Erythroblast (primary cell): ENCODE data around the gene ASTL.

Experiments
- DNase-seq, 2 experiments: peaks; one replicate each; lab custom pipeline; 2025; lab: John Stamatoyannopoulos, UW
- GATA1 ChIP-seq: IDR thresholded peaks from 2 replicates; pipeline ENCODE4 v1.6.1; 2011; ENCODE audit warnings: low read depth, mild to moderate bottlenecking, control low read depth, low read length, moderate library complexity
- POLR2A ChIP-seq: IDR thresholded peaks from 2 replicates; pipeline ENCODE4 v1.6.1; 2011; ENCODE audit warnings: mild to moderate bottlenecking, low read length

Gene ASTL

GRCh38 chr2:96122391-96122790 lies 15.9 kb downstream of the ASTL start:
- DNase-seq = no peak
- no peak for TF ChIP-seq GATA1

GRCh38 chr2:96121414-96121813 lies 16.9 kb downstream of the ASTL start:
- TF ChIP-seq GATA1 = no peak
- TF ChIP-seq POLR2A = no peak

GRCh38 chr2:96120991-96121390 lies 17.3 kb downstream of the ASTL start:
- TF ChIP-seq POLR2A (no peak), GATA1 (no peak)
- DNase-seq = no peak

More at GRCh38 chr2:96121414-96121813, 16.9 kb downstream of the ASTL start:
- no peak for DNase-seq

- DNase-seq = no peak
- TF ChIP-seq GATA1 (no peak), POLR2A (no peak)
Observed at GRCh38 chr2:96120091-96120720, 18.1 kb downstream of the ASTL start.

DNA sequence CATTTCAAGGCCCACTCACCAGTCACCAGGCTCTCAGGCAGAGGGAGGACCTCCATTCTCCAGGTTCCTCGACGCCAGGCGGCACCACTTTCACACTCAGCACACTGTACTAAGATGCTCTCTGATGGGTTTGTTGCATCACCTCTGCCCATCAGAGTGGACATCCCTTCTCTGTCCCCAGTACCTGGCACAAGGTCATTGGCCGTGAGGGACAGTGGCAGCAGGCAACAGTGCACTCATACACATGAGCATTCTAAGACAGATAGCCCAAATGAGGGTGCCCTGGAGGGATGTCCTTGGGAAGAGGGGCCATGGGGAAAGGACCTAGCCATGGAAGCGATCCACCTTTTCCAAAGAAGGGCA lies 18.9 kb downstream of the ASTL start:
- no peak for DNase-seq
- TF ChIP-seq POLR2A = no peak
- TF ChIP-seq GATA1 = no peak

DNA sequence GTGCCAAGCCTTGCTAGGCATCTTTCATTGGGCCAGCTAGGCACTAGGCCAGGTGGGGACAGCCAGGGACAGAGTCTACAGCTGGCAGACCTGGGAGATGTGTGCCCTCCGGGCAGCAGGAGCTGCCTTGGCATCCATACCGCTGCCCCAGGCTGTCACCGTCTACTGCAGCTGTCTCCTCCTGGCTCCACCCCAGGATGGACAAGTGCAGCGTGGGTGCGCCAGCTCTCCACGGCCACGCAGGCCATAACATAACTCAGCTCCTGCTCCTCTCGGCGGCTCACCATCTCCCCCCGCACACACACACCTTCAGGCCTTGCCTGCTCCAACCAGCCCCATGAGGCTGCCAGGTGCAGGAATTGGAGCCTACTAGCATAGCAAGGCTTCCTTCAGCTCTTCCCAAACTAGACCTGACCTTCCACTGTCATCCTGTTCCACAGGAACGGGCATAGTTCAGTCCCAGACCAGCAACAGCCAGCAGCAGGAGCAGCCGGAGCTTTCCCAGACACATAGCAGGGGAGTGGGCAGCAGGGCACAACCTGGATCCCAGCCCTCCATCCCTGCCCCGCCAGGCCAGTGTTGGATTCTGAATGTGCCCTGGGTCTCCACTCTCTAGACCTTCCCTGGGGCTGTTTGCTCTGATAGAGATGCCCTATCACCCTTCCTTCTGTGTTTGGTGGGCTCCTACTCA lies 19.5 kb downstream of the ASTL start:
- DNase-seq = no peak
- TF ChIP-seq GATA1 (no peak), POLR2A (no peak)

DNA sequence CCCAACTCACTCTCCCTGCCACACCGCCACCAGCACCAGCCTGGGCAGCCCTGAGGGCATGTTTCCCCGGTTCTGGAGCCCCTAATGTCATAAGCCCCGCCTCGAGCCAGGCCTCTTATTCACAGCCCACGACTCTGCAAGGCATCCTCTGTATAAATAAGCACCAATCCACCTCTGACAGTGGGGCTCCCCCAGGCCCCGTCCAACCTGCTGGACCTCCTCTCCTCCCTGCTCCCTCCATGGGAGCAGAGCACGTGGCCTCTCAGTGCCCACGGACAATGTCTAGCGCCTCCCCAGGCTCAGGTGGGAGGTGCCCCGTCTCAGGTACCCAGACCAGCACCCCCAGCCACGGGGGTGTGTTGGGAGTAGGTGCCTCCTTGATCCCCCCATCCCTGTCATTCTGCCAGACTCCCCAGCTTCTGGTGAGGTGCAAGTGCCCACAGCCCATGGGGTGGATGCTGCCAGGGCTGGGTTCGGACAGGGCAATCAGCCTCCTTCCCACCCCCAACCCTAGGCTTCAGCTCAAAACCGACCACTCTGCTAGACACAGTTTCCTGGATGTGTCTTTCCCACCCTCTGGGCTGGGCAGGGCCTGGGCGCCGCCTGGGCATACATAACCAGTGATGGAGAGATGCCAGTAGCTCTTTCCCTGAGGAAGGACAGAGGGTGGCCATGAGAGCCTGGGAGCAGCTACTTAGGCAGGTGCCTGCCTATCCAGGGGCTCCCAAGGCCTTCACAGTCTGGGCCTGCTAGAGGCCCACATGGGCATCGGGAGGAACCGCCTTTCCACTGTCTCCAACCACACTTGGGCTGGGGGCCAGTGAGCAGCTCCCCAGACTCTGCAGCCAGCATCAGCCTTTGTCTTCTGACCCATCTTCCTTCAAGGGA lies 20.4 kb downstream of the ASTL start:
- no peak for DNase-seq
- TF ChIP-seq POLR2A (no peak), GATA1 (no peak)

DNA sequence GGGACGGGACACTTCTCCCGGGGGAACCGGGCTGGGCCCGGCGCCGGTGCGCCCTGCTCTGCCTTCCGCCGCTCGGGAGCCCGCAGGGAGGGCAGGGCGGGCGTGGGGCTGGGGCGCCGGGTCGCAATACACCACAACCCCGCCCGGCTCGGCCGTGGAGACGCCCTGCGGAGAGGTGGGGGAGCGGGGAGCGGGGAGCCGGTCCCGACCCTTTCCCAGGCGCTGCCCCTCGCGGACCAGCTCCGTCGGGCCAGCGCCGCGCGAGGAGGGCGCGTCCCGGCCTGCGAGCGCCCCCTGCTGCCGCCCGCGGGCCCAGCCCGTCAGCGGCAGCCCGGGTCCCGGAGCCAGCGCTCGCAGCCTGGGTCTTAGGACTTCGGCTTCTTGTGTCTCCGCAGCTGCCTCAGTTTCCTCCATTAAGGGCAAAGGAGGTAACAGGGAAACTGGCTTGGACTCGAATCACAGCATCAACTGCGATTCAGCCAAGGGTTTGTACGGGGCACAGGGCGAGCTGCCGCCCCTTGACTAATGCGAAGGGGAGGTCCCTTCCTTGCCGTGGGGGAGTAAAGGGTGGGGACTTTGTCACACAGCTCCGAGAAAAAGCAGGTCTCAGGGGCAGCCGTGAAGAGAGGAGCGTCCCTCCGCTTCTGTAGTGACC lies 21.3 kb downstream of the ASTL start:
- no peak for TF ChIP-seq POLR2A
- no peak for TF ChIP-seq GATA1
- peak; percentile 44 to 73 for DNase-seq

DNA sequence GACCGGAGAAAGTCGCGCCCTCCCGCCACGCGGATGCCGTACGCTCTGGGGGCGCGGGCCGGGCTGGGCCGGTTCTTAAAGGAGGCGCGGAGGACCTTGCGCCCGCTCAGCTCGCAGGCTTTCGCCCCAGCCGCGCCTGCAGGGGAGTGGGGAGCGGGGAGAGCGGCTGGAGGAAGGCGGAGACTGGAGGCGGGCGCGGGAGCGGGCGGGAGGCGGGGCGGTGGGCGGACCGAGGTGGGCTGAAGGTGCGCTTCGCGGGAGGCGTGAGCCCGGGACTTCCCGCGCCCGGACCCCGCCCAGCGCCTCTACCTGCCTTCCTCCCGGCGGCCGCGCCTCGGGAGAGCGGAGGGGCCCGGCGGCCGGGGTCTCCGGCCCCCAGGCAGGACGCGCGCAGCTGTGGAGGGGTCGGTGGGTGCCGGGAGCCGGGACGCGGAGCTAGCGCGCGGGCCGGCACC lies 21.9 kb downstream of the ASTL start, which contains the start of gene ADRA2B:
ADRA2B (minus strand) TSS at position 148 of the 455 bp plus-strand sequence. CDS start 422 bp downstream, outside the sequence.
- DNase-seq = peak; percentile 26 to 28
- TF ChIP-seq GATA1 (no peak), POLR2A (no peak)

GRCh38 chr2:96115631-96116423 lies 22.5 kb downstream of the ASTL start:
- DNase-seq = no peak
- TF ChIP-seq POLR2A (no peak), GATA1 (no peak)

GRCh38 chr2:96114903-96115581 lies 23.3 kb downstream of the ASTL start:
- TF ChIP-seq POLR2A (no peak), GATA1 (no peak)
- no peak for DNase-seq

GRCh38 chr2:96114546-96114902 lies 23.8 kb downstream of the ASTL start:
- TF ChIP-seq POLR2A = no peak
- no peak for TF ChIP-seq GATA1
- no peak for DNase-seq
